Natural killer cell (primary cell): ENCODE results near the gene MTRF1L. TPM values are rescaled to one million over a fixed set of nuclear protein-coding genes. Genes with fewer than 3 reads are reported as not detected.

Experiments
- ATAC-seq, 3 donors: fragments of 150-1000 bp in 2 of 3; fragments of 200-7000 bp in 1 of 3; cut with Tn5 transposase; 1 replicate in 1 of 3; 2 replicates in 2 of 3; pipeline ENCODE4 v1.10.0; 2021; ENCODE audit warnings: mild to moderate bottlenecking in 2 of 3, moderate library complexity in 2 of 3
- DNase-seq, 2 donors: peaks; one replicate each; pipeline versions ENCODE4 v3.0.0 to v3.0.0-alpha.2; 2013 to 2021; ENCODE audit warnings: mixed read lengths in 1 of 2
- H3K27ac ChIP-seq: one replicate; pipeline ENCODE4 v1.5.1; 2013; ENCODE audit warnings: mild to moderate bottlenecking, low read length
- H3K27me3 ChIP-seq: one replicate; pipeline ENCODE4 v1.6.1; 2013; ENCODE audit warnings: low read length; ENCODE audit not compliant: control insufficient read depth, insufficient read depth
- H3K36me3 ChIP-seq: one replicate; pipeline ENCODE4 v1.6.1; 2013; ENCODE audit warnings: low read length; ENCODE audit not compliant: control insufficient read depth, insufficient read depth
- H3K4me1 ChIP-seq: one replicate; pipeline ENCODE4 v1.6.1; 2013; ENCODE audit warnings: low read length; ENCODE audit not compliant: control insufficient read depth, insufficient read depth
- H3K4me3 ChIP-seq: one replicate; pipeline ENCODE4 v1.5.1; 2013; ENCODE audit warnings: low read length
- H3K9me3 ChIP-seq: one replicate; pipeline ENCODE4 v1.6.1; 2013; ENCODE audit warnings: low read length; ENCODE audit not compliant: control insufficient read depth, insufficient read depth
- H3K27ac Mint-ChIP-seq, 2 donors: one replicate each; pipeline ENCODE4 v1.8.0; 2022; ENCODE audit warnings: mild to moderate bottlenecking in 2 of 2, mixed read lengths in 2 of 2, moderate library complexity in 1 of 2
- H3K27me3 Mint-ChIP-seq, 2 donors: one replicate each; pipeline ENCODE4 v1.8.0; 2022; ENCODE audit warnings: low read depth in 2 of 2, mixed read lengths in 2 of 2
- H3K36me3 Mint-ChIP-seq: one replicate; pipeline ENCODE4 v1.8.0; 2022; ENCODE audit warnings: mixed read lengths
- H3K4me1 Mint-ChIP-seq, 2 donors: one replicate each; pipeline ENCODE4 v1.8.0; 2022; ENCODE audit warnings: mixed read lengths in 2 of 2
- H3K4me3 Mint-ChIP-seq: one replicate; pipeline ENCODE4 v1.8.0; 2022; ENCODE audit warnings: mild to moderate bottlenecking, moderate library complexity, mixed read lengths
- H3K9me3 Mint-ChIP-seq, 2 donors: one replicate each; pipeline ENCODE4 v1.8.0; 2022; ENCODE audit warnings: mixed read lengths in 2 of 2
- CTCF ChIP-seq: fragments of 200-600 bp; IDR thresholded peaks from one replicate; pipeline ENCODE4 v1.8.0; 2022; ENCODE audit warnings: antibody characterized with exemption
- WGBS: methylation state at CpG from one replicate; pipeline ENCODE4 v1.1.7; 2013; ENCODE audit warnings: missing lambda C conversion rate; ENCODE audit not compliant: insufficient coverage; 5-methylcytosine and 5-hydroxymethylcytosine counted together
- intact Hi-C: fragments of 100-400 bp; cut with micrococcal nuclease; formaldehyde crosslinking; loops from one replicate; pipeline ENCODE4 v1.14.2; 2022
- total RNA-seq, 4 donors: library from RNA; stranded (reverse); fragments of 120-200 nt in 1 of 4; gene quantifications; one replicate each; pipeline versions ENCODE4 v1.2.3 to v1.2.4, GENCODE V29; 2013 to 2022

The MTRF1L gene
- total RNA-seq, 3 donors from 2014 or later (not counting 1 experiment from before 2014, with no cell fraction given) = 17.6 to 24.7 (median 21.6) TPM

DNA sequence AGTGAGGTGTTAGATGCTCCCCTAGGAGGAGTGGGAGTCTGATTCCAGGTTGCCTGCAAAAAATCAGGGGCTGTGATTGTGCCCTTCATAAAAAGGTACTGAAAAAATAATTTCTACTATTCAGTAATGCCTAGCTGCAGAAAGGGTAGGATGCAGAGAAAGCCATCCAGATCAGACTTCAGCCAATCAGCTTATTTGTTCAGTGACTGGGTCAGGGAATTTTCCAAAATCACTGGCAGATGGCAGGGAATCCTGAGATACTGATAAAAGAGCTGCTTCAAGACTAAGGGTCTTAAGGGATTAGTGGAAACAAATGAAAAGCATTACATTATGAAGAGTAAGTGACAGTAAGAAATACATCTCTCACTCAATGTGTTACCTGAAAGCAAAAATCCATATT is 42.8 kb upstream of the MTRF1L start:
- H3K4me1 Mint-ChIP-seq = no peaks in the 10 kb centered on the region
- H3K4me3 Mint-ChIP-seq = no peak overlapping the region
- no peak for TF ChIP-seq CTCF
- peaks cover 0 to 3% of the 10 kb centered on the region in 2 donors for H3K27me3 Mint-ChIP-seq
- H3K27ac Mint-ChIP-seq = no peak overlapping the region
- Histone ChIP-seq H3K4me3 (no peak overlapping the region), H3K9me3 (no peaks in the 10 kb centered on the region), H3K27me3 (no peaks in the 10 kb centered on the region), H3K36me3 (no peaks in the 10 kb centered on the region), H3K27ac (no peak overlapping the region), H3K4me1 (no peaks in the 10 kb centered on the region)
- DNase-seq (no peak), ATAC-seq (no peak)
- H3K9me3 Mint-ChIP-seq = no peaks in the 10 kb centered on the region
- intact Hi-C loops = no loop called here
- no peaks in the 10 kb centered on the region for H3K36me3 Mint-ChIP-seq

GRCh38 chr6:153044295-153044694 is 41.8 kb upstream of the MTRF1L start:
- no peaks in the 10 kb centered on the region for H3K36me3 Mint-ChIP-seq
- H3K9me3 Mint-ChIP-seq = no peaks in the 10 kb centered on the region
- Histone ChIP-seq H3K9me3 (no peaks in the 10 kb centered on the region), H3K4me1 (no peaks in the 10 kb centered on the region), H3K27ac (no peak overlapping the region), H3K36me3 (no peaks in the 10 kb centered on the region), H3K27me3 (no peaks in the 10 kb centered on the region), H3K4me3 (no peak overlapping the region)
- 73% methylated on average over 2 of the region's 4 CpGs for WGBS
- no peak overlapping the region for H3K27ac Mint-ChIP-seq
- DNase-seq (no peak), ATAC-seq (no peak)
- no peaks in the 10 kb centered on the region for H3K4me1 Mint-ChIP-seq
- intact Hi-C loops = no loop called here
- TF ChIP-seq CTCF = no peak
- H3K27me3 Mint-ChIP-seq = peaks cover 0 to 3% of the 10 kb centered on the region in 2 donors
- no peak overlapping the region for H3K4me3 Mint-ChIP-seq

GRCh38 chr6:153043719-153044118 is 41.2 kb upstream of the MTRF1L start:
- H3K36me3 Mint-ChIP-seq = peaks cover 1% of the 10 kb centered on the region
- Histone ChIP-seq H3K9me3 (no peaks in the 10 kb centered on the region), H3K27ac (no peak overlapping the region), H3K27me3 (no peaks in the 10 kb centered on the region), H3K36me3 (no peaks in the 10 kb centered on the region), H3K4me3 (no peak overlapping the region), H3K4me1 (no peaks in the 10 kb centered on the region)
- H3K27me3 Mint-ChIP-seq = peaks cover 0 to 3% of the 10 kb centered on the region in 2 donors
- TF ChIP-seq CTCF = no peak
- WGBS = 84% methylated on average over 3 of the region's 3 CpGs
- no peak overlapping the region for H3K4me3 Mint-ChIP-seq
- ATAC-seq = no peak
- H3K27ac Mint-ChIP-seq = no peak overlapping the region
- no peak for DNase-seq
- H3K9me3 Mint-ChIP-seq = no peaks in the 10 kb centered on the region
- H3K4me1 Mint-ChIP-seq = no peaks in the 10 kb centered on the region
- intact Hi-C loops = no loop called here

GRCh38 chr6:153038378-153039057 is 36.0 kb upstream of the MTRF1L start:
- no peaks in the 10 kb centered on the region for H3K9me3 Mint-ChIP-seq
- no peak for DNase-seq
- H3K27me3 Mint-ChIP-seq = no peaks in the 10 kb centered on the region
- no peak overlapping the region for H3K27ac Mint-ChIP-seq
- no peak overlapping the region for H3K4me3 ChIP-seq
- H3K36me3 ChIP-seq = no peaks in the 10 kb centered on the region
- H3K4me1 ChIP-seq = no peaks in the 10 kb centered on the region
- intact Hi-C loops = no loop called here
- H3K36me3 Mint-ChIP-seq = peaks cover 6% of the 10 kb centered on the region
- H3K9me3 ChIP-seq = no peaks in the 10 kb centered on the region
- WGBS = 75% methylated on average over 4 of the region's 4 CpGs
- H3K27me3 ChIP-seq = no peaks in the 10 kb centered on the region
- no peak overlapping the region for H3K27ac ChIP-seq
- no peak for TF ChIP-seq CTCF
- no peaks in the 10 kb centered on the region for H3K4me1 Mint-ChIP-seq
- ATAC-seq = no peak
- H3K4me3 Mint-ChIP-seq = no peak overlapping the region
